HPDE6-E6E7 (cell line): Measurements from ENCODE around the gene CDH26.

Experiments
- DNase-seq: peaks from one replicate; pipeline ENCODE4 v3.0.0; 2011; ENCODE audit warnings: missing footprints; ENCODE audit errors: extremely low spot score

Gene CDH26

GRCh38 chr20:60046436-60046835, 88.2 kb downstream of the CDH26 start:
- no peak for DNase-seq

GRCh38 chr20:60046860-60047259, 88.6 kb downstream of the CDH26 start:
- no peak for DNase-seq

GRCh38 chr20:60048634-60049521, 90.7 kb downstream of the CDH26 start:
- DNase-seq, result no peak

- DNase-seq, result peak; percentile 63
Observed at GRCh38 chr20:60049601-60050000, 91.4 kb downstream of the CDH26 start.

GRCh38 chr20:60050193-60050947, 92.1 kb downstream of the CDH26 start:
- DNase-seq, result peak; percentile 96

- no peak for DNase-seq
Observed at GRCh38 chr20:60051911-60052310, 93.7 kb downstream of the CDH26 start.

- no peak for DNase-seq
Observed at GRCh38 chr20:60052322-60052721, 94.1 kb downstream of the CDH26 start.

- DNase-seq, result no peak
Observed at GRCh38 chr20:60053125-60053817, 95.0 kb downstream of the CDH26 start.

GRCh38 chr20:60053818-60054190, 95.6 kb downstream of the CDH26 start:
- DNase-seq, result no peak

- no peak for DNase-seq
Observed at GRCh38 chr20:60054716-60055634, 96.8 kb downstream of the CDH26 start.

- no peak for DNase-seq
Observed at GRCh38 chr20:60055740-60056139, 97.5 kb downstream of the CDH26 start.

- DNase-seq, result no peak
Observed at GRCh38 chr20:60056407-60057122, 98.3 kb downstream of the CDH26 start.

- peak; percentile 93 for DNase-seq
Observed at GRCh38 chr20:60057123-60057865, 99.1 kb downstream of the CDH26 start.

- no peak for DNase-seq
Observed at GRCh38 chr20:60057866-60058807, 99.9 kb downstream of the CDH26 start.

- no peak for DNase-seq
Observed at GRCh38 chr20:60058879-60059278, 100.7 kb downstream of the CDH26 start.

- DNase-seq, result no peak
Observed at GRCh38 chr20:60060006-60060557, 101.9 kb downstream of the CDH26 start.

GRCh38 chr20:60060593-60060992, 102.4 kb downstream of the CDH26 start:
- DNase-seq, result peak; percentile 71

- DNase-seq, result no peak
Observed at GRCh38 chr20:60062431-60063047, 104.3 kb downstream of the CDH26 start.
